Fibroblast of skin of left quadriceps (primary cell): Measurements from ENCODE around the gene PLPP7.

Experiments
- DNase-seq, 2 experiments: peaks; one replicate each; pipeline ENCODE4 v3.0.0-alpha.2; 2013; ENCODE audit warnings: low read depth in 2 of 2

The PLPP7 gene

DNA sequence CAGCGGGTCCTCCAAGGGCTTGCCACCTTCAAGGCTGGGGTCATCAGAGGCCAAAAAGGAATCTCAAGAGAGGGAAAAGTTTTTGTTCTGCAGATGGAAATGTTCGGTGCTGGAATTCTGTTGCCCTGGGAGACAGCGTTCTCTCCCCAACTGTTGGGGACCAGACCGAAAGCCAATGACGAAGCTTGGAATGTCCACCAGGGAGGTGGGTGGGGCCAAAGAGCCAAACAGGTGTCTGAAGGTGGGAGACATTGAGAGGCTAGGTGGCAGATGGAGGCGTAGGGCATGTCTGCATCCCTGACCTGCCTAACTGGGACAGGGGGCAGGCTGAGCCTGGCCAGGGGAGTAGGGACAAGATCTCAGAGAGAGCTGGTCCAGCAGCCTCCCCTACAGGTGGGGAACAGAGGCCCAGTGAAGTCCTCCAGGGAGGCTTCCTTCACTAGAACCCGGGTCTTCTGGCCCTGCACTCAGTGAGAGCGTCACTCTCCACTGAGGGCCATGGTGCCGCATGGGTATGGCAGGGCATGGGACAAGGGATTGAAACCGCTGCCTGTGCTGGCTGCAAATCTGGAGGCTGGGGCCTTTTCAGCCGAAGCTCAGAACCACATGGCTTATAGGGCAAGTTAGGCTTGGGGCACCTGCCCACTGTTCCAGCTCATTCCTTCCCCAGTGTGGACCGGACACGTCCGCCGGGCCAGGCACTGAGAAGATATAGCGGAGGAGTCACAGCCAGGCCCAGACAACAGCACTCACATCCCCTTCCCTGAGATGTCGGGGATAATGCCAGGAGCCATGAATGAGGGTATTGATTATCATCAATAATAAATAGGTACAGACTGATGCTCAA, 8.2 kb upstream of the PLPP7 start:
- DNase-seq = no peak

DNA sequence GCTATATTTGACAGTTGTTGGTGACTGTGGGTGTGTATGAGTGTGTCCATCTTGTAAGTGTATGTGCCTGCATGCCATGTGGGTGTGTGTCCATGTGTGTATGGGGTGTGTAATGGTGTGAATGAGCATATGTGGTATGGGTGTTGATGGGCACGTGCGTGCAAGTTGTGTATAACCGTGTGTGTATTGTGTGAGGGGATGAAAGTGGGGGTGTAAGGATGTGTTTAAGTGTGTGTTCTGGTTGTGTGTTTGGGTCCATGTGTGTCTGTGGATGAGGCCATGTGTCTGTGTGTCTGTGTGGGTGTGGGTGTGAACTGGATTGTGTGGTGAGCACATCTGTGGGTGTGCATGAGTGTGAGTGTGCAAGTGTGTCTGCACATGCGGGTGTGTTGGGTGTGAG, 7.3 kb upstream of the PLPP7 start:
- no peak for DNase-seq

DNA sequence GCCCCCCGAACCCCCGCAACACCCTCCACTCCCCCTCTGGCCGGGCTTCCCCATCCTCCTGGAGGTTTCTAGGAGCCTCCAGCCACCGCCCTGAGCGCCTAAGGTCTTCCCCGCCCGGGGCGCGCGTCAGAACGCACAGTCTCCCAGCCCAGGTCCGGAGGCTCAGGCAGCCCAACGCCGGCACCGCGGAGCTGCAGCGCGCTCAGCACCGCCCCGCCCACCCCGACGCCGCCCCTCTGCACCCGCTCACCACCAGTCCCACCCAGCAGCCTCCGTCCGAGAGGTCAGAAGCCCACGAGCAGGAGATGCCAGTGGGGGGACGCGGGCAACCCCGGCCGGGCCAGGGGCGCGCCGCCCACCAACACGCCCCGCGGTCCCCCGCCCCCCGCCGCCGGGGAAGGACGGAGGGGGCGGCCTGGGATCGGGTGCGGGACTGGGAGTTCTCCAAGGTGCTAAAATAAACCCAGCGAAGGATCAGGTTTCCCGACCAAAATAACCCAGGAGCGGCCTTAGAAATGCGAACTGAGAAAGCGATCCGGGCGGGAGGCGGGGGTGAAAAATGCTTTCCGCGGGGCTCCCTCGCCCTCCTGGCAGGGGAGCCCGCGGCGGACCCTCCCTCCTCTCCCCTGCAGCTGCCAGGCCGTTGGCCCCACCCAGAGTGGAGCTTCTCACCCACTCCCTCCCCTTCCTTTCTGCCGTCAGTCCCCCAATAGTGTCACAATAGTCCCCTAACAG, 6.7 kb upstream of the PLPP7 start:
- no peak for DNase-seq

DNA sequence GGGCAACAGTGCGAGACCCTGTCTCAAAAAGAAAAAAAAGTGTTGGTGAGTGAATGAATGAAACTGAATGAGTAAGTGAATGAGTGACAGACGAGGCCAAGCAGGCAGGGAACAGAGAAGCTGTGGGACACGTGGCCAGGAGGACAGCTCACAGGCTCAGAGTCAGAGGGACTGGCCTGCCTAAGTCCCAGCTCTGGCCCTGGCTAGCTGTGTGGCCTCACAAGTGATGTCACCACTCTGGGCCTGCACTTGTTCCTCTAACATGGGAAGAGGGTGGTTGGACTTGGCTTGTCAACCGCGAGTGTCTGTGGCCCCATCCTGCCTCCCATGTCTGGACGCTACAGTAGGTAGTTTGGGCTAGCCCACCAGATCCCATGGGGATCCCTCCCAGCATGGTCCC, 4.7 kb upstream of the PLPP7 start:
- no peak for DNase-seq

DNA sequence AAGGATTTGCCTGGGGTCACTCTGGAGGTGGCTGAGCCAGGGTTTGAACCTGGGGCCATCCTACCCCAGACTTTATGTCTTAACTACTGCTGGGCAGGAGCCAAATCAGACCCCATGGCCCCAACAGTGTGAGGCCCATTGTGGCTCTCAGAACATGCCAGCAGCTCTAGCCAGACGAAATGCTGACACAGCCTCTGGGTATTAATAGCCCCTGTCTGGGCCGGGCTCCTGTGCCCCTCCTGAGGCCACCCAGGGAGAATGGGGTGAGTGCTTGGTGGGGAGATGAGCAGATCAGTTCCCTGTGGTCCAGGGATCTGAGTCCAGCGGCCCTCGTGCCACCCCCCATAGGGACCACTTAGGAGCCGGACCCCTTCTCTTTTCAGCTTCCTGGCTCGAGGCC, 2.2 kb upstream of the PLPP7 start:
- DNase-seq = no peak

DNA sequence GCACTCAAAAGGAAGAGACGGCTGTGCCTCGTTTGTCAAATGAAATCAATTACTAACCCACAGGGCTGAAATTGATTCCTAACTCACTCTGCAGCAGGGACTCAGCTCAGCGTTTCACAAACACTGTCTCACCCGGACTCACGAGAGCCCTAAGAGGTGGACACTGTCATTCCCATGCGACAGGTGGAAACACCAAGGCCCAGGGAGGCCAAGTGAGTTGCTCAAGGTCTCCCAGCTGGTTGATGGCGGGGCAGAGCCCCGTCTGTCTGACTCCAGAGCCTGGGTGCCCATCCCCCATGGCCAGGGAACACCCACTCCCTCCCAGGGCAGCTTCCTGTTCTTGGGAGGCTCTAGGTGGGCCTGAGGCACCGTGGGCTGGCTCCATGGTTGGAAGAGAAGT, 1.3 kb upstream of the PLPP7 start:
- DNase-seq = no peak

DNA sequence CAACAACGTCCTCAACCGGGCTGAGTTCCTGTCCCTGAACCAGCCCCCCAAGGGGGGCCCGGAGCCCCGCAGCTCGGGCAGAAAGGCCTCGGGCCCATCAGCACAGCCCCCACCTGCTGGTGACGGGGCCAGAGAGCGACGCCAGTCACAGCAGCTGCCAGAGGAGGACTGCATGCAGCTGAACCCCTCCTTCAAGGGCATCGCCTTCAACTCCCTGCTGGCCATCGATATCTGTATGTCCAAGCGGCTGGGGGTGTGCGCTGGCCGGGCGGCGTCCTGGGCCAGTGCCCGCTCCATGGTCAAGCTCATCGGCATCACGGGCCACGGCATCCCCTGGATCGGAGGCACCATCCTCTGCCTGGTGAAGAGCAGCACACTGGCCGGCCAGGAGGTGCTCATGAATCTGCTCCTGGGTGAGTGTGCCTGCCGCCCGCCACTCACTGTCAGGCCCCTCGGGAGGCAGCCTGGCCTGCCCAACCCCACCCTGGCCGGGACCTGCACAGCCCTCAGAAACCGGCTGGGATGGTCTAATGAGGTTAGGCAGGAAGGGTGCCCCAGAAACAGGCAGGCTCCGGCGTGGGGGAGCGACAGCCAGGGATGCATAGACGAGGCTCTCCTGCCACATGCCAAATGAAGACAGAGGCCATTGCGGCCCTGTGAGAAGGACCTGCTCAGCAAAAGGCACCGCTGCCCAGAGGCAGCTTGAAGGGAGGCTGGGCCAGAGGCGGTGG, 678 bp downstream of the PLPP7 start:
- DNase-seq = no peak

DNA sequence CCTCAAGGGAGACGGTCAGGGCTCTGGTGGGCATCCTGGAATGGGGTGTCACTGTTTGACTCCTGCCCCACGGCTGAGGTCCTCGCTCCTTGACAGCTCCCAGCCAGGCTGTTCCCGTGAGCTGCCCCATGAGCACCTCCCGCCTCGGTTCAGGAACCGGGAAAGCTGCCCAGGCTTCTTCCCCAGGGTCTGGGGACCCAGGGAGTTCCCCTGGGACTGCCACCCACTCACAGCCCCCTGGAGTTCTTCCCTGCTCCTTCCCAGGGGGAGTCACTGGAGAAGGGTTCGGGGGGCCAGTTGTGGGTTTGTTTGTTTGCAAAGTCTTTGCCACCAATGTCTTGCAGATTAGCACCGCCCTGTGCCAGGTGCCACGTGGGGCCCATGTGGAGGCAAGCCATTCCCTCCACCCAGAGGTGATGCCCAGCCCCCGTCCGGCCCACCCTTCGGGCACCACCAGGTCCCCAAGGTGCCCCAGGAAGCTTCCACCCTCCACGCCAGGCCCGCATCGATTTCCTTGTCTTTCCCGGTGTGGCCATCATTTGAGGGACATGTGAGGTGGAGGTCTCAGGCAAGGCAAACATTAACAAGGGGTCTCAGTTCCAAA, 1.3 kb downstream of the PLPP7 start:
- no peak for DNase-seq

DNA sequence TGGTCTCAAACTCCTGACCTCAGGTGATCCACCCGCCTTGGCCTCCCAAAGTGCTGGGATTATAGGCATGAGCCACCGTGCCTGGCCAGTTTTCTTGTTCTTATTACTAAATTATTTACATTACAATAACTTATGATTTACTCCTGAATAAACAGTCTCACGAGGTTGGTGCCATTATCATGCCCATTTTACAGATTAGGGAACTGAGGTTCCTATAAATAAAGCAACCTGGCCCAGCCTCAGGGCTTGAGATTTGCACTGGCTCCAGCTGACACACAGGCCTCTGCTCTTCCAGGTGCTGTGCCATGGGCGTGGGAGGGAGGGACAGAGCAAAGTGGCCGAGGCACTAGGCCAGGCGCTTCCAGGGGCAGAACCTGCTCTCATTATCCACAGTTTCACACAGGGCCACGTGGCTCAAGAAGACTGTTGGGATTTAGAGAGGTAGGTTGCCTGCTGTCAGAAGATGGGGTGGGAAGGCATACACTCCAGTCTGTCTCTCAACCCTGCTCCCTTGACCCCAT, 2.3 kb downstream of the PLPP7 start:
- DNase-seq = no peak

DNA sequence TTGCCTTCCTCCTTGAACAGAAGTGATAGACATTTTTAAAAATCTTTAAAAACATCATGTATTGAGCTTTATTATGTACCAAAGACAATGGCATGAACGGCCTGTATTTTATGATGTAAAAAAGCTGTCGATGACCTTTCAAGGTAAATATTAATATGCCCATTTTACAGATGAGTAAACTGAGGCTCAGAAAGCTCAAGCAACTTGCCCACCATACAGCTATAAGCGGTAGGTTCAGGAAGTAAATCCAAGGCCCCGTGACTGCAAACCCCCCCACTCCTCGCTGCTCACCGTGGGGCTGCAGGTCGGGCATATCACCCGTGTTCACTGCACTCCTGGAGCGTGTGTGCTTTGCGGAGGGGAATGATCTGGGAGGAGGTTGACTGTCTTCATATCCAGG, 3.4 kb downstream of the PLPP7 start:
- no peak for DNase-seq

DNA sequence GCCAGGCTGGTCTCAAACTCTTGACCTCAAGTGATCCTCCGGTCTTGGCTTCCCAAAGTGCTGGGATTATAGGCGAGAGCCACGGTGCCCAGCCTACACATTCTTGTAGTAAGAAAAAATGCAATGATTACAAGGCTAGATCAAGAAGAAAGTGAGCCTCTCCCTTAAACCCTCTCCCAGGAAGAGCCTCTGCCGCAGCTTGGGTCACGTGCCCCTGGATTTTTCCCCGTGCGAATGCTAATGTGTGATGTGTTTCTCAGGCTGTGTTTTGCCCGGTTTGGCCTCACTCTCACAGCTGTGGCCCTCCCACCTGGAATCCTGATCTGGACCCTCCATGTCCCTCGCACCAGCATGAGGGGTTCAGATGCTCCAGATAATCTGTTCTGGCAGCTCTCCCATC, 6.9 kb downstream of the PLPP7 start:
- no peak for DNase-seq

DNA sequence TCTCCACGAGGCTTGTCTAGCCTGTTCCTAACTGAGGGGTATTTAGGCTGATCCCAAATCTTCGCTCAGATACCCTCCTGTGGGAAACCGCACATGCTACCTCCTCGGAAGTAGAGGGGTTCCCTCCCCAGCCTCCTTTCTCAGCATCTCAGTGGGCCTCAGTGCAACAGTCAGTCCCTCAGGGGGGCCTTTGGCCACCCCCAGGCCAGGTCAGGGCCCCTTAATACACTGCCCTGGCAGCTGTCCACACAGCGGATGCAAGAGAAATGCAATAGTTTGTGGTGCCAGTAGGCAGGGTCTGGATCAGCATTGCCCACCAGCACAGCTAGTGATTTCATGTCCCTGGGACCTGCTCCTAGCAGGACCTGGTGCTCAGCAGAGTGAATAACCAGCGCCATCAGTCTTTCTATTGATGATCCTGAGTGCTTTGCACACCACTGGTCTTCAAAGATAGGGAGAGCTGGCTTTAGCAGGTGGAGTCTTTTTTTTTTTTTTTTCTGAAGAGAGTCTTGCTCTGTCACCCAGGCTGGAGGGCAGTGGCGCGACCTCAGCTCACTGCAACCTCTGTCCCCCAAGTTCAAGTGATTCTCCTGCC, 7.5 kb downstream of the PLPP7 start:
- no peak for DNase-seq

DNA sequence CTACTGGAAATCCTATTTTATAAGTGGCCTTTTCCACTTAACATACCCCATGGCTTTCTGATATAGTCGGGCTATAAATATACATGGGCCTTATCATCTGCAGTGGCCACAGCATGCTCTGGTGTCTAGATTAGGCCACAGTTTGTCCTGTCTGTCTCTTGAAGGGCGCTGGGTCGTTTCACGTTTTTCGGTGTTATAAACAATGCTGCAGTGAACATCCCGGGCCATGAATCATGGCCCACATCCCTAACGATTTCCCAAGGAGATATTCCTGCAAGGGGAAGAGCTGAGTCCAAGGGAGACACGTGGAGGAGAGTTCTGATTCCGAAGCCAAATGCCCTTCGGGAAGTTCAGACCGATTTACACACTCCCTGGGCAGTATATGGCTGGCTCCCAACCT, 8.4 kb downstream of the PLPP7 start:
- DNase-seq = no peak

DNA sequence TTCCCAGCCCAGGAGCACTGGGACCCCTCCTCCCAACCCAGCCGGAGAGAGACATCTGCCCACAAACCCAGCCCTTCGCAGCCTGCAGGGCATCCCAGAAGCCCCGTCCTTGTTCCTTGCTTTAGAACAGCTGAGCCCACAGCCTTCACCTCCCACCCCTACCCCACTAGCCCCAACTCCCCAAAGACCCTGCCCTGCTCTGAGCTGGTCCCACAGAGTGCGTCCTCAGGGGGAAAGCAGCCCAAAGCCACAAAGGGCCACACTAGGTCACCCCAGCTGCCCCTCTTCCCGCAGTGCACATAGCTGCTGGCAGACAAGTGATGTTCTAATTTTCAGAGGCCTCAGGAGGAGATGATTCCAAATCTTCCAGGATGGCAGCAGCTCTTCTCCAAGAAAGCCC, 8.8 kb downstream of the PLPP7 start:
- no peak for DNase-seq

DNA sequence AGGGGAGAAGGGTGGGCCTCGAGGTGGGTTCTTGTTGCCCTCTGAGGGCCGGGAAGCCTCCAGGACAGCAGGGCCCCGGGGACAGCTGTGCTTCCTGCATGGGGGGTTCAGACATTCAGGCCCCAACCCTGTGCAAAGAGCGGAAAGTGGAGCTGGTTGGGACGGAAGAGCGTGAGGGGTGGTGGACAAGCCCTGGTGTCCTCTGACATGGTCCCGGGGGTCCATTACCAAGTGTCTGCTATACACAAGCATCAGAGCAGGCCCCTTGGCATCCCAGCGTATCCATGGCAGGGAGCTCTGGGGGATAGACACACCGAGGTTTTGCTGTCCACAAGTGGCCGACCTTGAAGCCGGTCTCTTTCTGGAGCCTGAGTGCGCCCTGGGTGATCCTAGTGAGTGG, 9.3 kb downstream of the PLPP7 start:
- no peak for DNase-seq

DNA sequence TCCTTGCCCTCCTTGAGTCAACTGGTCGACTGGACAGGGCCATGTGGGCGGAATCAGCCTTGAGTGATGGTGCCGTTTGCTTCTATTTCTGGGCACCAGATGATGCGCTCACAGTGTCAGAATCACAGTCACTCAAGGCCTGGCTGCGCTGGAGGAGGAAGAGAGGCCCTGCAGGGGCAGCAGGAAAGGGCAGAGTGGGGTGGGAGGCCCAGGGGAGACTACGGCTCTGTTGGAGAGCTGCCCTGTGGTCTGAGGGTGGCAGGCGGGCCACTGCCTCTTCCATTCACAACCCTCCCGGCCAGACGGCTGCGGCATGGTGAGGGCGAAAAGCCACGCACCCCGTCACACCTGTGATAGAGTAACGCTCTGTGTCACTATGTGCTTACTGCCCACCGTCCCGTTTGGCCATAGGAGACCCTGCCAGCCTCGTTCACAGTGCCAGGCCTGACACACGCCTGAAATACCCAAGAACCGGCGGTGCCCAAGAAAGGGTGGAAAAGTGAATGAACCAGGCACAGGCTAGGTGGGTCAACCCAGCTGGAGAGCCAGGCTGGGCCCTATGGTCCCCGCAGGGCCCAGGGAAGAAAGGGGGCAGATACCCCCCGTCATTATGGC, 9.9 kb downstream of the PLPP7 start:
- no peak for DNase-seq

DNA sequence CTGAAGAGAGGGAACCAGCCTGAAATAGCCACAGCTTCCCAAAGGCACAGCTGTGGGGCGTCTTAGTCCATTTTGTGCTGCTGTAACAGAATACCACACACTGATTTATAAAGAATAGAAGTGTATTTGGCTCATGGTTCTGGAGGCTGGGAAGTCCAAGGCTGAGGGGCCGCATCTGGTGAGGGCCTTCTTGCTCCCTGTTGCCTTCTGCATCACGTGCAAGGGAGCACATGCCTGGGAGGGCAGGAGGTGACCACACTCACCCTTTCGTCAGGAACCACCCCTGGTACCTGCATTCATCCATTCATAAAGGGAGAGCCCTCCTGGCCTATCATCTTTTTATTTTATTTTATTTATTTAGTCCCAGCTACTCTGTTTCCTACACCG, 10.4 kb downstream of the PLPP7 start:
- DNase-seq = no peak

DNA sequence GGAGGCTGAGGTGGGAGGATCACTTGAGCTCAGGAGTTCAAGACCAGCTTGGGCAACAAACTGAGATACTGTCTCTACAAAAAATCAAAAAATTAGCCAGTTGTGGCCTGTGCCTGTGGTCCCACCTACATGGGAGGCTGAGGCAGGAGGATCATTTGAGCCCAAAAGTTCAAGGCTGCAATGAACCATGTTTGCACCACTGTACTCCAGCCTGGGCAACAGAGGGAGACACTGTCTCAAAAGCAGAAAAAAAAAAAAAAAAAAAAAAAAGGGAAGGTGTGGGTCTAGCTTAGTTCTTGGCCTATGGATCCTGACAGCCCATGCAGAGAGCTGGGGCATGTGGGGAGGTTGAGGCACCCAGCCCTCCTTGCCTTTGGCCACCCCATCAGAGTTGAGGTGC, 10.9 kb downstream of the PLPP7 start:
- no peak for DNase-seq

DNA sequence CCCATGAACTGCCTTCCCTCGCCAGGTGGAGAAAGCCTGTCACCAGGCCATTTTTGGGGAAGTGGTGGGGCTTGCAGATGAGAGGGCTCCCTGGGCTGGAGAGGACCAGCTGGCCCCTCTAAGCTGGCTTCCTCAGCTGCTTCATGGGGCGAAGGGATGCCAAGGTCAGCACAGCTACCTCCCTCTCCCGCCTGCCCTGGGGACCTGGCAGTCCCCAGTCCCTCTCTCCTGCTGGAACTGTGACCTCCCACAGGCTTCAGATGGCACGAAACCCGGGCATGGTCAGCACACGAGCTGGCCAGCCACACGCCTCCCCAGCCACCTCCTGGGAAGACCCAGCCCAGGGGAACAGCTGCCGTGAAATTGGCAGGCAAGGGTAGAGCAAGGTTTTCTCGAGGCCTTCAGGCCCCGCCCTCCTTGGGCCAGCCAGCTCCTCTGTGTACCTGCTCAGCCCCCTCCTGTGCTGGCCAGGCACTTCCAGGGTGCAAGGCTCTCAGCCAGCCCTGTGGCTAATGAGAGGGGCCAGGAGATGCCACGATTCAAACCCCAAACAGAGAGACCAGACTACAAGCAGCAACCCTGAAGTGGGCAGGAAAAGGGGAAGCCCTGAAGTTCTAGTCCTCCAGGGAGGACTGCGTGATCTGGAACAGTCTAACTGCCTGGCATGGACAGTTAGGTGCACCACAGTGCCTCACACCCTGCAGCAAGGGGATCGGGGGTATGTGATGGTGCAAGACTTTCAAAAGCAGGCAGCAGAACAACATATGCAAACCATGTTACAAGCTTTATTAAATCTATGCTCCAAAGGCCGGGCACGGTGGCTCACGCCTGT, 12.9 kb downstream of the PLPP7 start:
- no peak for DNase-seq
